IgD-negative memory B cell (primary cell): Measurements from ENCODE around the gene LPCAT4. TPM values are rescaled to one million over a fixed set of nuclear protein-coding genes. Genes with fewer than 3 reads are reported as not detected.

Source experiments
- H3K27ac Mint-ChIP-seq, 3 donors: one replicate each; pipeline ENCODE4 v1.8.0; 2020 to 2022; ENCODE audit warnings: mild to moderate bottlenecking in 3 of 3, mixed read lengths in 3 of 3, moderate library complexity in 1 of 3
- H3K27me3 Mint-ChIP-seq: one replicate; pipeline ENCODE4 v1.8.0; 2021; ENCODE audit warnings: mixed read lengths
- H3K36me3 Mint-ChIP-seq: one replicate; pipeline ENCODE4 v1.8.0; 2020; ENCODE audit warnings: mild to moderate bottlenecking, mixed read lengths
- H3K4me1 Mint-ChIP-seq, 3 donors: one replicate each; pipeline ENCODE4 v1.8.0; 2020 to 2022; ENCODE audit warnings: mixed read lengths in 3 of 3, mild to moderate bottlenecking in 1 of 3
- H3K4me3 Mint-ChIP-seq, 4 donors: one replicate each; pipeline ENCODE4 v1.8.0; 2020 to 2022; ENCODE audit warnings: mild to moderate bottlenecking in 4 of 4, mixed read lengths in 4 of 4, moderate library complexity in 3 of 4
- H3K9me3 Mint-ChIP-seq, 3 donors: one replicate each; pipeline ENCODE4 v1.8.0; 2020 to 2021; ENCODE audit warnings: mixed read lengths in 3 of 3, mild to moderate bottlenecking in 1 of 3
- polyA plus RNA-seq: library from polyadenylated mRNA; unstranded; fragments of 300-500 nt; fragmentation: Illumina TruSeq; gene quantifications from one replicate; pipeline ENCODE4 v1.2.3, GENCODE V29; 2021

Gene LPCAT4
- polyA plus RNA-seq, 1 donor from 2014 or later = 8.5 TPM

DNA sequence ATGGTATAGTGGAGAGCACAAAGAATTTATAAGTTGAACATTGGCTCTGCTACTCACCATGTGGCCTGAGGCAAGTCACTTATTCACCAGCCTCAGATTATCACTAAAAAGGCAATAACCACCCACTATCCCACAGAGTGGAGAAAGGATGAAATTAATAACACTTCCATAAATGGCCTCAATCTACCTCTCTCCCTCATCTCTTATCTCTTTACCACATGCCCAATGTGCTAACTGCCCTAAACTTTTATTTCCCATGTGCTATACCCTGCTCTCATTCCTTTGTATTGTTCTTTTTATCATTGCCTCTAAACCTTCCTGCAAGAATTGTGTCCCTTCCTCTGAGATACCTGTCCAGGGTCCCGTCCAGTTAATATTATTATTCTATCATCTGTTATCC is 55.4 kb downstream of the LPCAT4 start:
- peaks cover 12 to 42% (median 21%) of the 10 kb centered on the region in 3 donors for H3K4me1 Mint-ChIP-seq
- no peaks in the 10 kb centered on the region for H3K27me3 Mint-ChIP-seq
- H3K27ac Mint-ChIP-seq = no peak overlapping the region
- no peaks in the 10 kb centered on the region for H3K9me3 Mint-ChIP-seq
- peaks cover 6% of the 10 kb centered on the region for H3K36me3 Mint-ChIP-seq
- no peak overlapping the region for H3K4me3 Mint-ChIP-seq

Other genes starting within 250 kb of the LPCAT4 start
- gene KATNBL1, start 157.1 kb downstream of the LPCAT4 start, polyA plus RNA-seq = 51.6 TPM
- 156 TPM for gene EMC4, start 142.2 kb downstream of the LPCAT4 start, polyA plus RNA-seq
- gene SLC12A6, start 29.4 kb downstream of the LPCAT4 start, polyA plus RNA-seq = 8.7 TPM
- gene NOP10, start 24.1 kb downstream of the LPCAT4 start, polyA plus RNA-seq = 350 TPM
- not detected for gene NUTM1, start 23.9 kb downstream of the LPCAT4 start, polyA plus RNA-seq
- 2.8 TPM for gene GOLGA8A, start 70.6 kb upstream of the LPCAT4 start, polyA plus RNA-seq
- 7.6 TPM for gene GOLGA8B, start 216.5 kb upstream of the LPCAT4 start, polyA plus RNA-seq